GM18526 (cell line): ENCODE data around the gene NUP93.

Experiments
- POLR2A ChIP-seq: IDR thresholded peaks from 3 replicates; pipeline ENCODE4 v1.6.1; 2011; ENCODE audit not compliant: insufficient read length; ENCODE audit errors: extremely low read depth

The NUP93 gene

GRCh38 chr16:56885446-56886162 is 155.7 kb downstream of the NUP93 start:
- TF ChIP-seq POLR2A = no peak

GRCh38 chr16:56886296-56886695 is 156.4 kb downstream of the NUP93 start:
- TF ChIP-seq POLR2A = no peak

GRCh38 chr16:56886826-56887225 is 156.9 kb downstream of the NUP93 start:
- no peak for TF ChIP-seq POLR2A

GRCh38 chr16:56888806-56889205 is 158.9 kb downstream of the NUP93 start:
- no peak for TF ChIP-seq POLR2A

DNA sequence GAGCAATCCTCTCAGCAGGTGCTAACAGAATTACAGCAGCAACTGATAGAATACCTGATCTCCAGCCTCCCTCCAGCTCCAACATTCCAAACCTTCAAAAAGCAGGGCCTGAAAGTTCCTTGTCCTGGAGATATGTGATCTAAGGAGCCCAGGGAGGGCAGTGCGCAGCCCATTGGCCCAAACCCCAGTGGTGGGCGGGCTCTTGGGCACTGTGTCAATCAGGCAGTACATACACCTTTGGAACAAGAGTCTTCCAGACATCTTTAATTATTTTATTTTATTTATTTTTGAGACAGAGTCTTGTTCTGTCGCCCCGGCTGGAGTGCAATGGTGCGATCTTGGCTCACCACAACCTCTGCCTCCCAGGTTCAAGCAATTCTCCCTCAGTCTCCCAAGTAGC is 159.3 kb downstream of the NUP93 start:
- no peak for TF ChIP-seq POLR2A

- no peak for TF ChIP-seq POLR2A
These were observed 161.8 kb downstream of the NUP93 start for GRCh38 chr16:56891685-56892084.

DNA sequence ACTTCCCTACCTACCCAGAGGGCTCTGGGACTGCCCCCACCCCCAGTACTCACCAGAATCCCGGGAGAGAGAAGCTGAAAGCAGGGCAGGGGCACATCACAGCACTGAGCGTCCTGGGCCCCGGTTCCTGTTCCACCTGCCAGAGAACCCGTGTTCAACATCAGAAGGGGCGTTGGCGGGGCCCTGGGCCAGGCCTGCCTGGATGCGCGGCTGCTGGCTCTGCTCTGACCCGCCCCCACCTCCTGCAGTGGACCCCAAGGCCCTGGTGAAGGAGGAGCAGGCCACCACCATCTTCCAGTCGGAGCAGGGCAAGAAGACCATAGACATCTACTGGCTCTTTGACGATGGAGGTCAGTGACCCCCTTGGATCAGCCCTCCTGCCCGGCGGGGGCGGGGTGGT is 162.8 kb downstream of the NUP93 start:
- no peak for TF ChIP-seq POLR2A

- no peak for TF ChIP-seq POLR2A
These were observed 164.5 kb downstream of the NUP93 start for GRCh38 chr16:56894331-56894917.

GRCh38 chr16:56895813-56896212 is 165.9 kb downstream of the NUP93 start:
- no peak for TF ChIP-seq POLR2A

DNA sequence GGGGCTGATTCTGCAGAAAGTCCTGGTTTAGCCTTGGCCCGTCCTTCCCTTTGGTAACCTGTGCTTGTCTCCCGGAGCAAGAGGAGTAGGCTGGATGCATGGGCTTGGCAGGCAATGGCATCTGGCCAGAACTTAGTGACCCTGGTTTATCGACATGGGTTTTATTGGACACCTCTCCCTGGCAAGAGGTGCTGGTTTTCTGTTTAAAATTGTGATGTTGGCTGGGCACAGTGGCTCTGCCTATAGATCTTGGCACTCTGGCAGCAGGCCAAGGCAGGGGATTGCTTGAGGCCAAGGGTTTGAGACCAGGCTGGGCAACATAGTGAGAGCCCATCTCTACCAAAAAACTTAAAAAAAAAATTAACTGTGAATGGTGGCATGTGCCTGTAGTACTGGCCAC is 166.3 kb downstream of the NUP93 start:
- no peak for TF ChIP-seq POLR2A

GRCh38 chr16:56897026-56897799 is 167.3 kb downstream of the NUP93 start:
- TF ChIP-seq POLR2A = no peak

DNA sequence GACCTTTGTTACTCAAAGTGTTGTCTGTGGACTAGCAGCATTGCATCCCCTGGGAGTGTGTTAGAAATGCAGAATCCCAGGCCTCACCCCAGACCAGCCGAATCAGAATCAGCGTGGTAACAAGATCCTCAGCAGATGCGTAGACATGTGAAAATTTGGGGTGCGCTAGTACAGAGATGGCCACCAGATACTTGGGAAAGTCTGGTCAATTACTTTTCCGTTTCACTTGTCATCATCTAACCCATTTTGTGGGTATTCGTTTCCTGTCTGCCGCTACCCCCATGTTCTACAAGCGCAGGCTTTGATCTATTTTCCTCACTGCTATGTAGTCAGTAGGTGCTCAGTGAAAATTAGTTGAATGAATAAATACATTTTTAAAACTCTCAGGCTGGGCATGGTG is 168.9 kb downstream of the NUP93 start:
- TF ChIP-seq POLR2A = no peak
